Putamen (tissue), 1 donor: ENCODE data around the gene TEX54.
"Not testable (repeated sequence)": the region's sequence is repeated elsewhere in the genome, so short reads cannot be mapped to it uniquely, and the experiment has no call there.

Experiments used
- DNase-seq: peaks from one replicate; pipeline ENCODE4 v3.0.0-alpha.2; 2016; ENCODE audit warnings: low spot score

The TEX54 gene

GRCh38 chr11:62835336-62835735, 2.7 kb upstream of the TEX54 start:
- no peak for DNase-seq

GRCh38 chr11:62831520-62832335, 913 bp downstream of the TEX54 start, which contains the start of gene STX5:
Gene STX5 (minus strand): TSS chr11:62832051. CDS start chr11:62831243, 808 bp downstream.
- peak; percentile 99 for DNase-seq

GRCh38 chr11:62830904-62831519, 1.6 kb downstream of the TEX54 start:
- DNase-seq, result no peak

DNA sequence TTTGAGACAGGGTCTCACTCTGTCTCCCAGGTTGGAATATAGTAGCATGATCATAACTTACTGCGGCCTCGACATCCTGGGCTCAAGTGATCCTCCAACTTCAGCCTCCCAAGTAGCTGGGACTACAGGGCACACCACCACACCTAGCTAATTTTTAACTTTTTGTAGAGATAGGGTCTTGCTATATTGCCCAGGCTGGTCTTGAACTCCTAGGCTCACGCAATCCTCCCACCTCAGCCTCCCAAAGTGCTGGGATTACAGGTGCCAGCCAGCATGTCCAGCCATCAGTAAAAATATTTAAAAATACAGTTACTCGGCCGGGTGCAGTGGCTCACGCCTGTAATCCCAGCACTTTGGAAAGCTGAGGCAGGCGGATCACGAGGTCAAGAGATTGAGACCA, 4.5 kb downstream of the TEX54 start:
- not testable (repeated sequence) for DNase-seq

DNA sequence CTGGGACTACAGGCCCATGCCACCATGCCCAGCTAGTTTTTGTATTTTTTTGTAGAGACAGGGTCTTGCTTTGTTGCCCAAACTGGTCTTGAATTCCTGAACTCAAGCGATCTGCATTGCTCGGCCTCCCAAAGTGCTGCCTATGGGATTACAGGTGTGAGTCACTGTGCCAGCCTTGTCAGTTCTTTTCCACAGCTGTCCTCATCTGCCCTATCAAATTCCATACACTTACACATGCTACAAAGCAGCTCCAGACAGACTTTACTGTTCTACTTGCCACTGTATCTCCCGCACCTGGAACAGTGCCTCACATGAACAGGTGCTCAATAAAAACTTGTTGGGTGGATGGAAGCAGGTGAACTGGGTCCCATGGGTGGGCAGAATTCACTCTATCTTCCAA, 9.0 kb downstream of the TEX54 start:
- no peak for DNase-seq

- DNase-seq, result no peak
Measured at GRCh38 chr11:62817129-62817528, 15.5 kb downstream of the TEX54 start.

GRCh38 chr11:62816557-62816956, 16.1 kb downstream of the TEX54 start:
- DNase-seq, result no peak

GRCh38 chr11:62811659-62812058, 21.0 kb downstream of the TEX54 start:
- DNase-seq, result no peak

- DNase-seq, result no peak
Measured at GRCh38 chr11:62810748-62811147, 21.9 kb downstream of the TEX54 start.

DNA sequence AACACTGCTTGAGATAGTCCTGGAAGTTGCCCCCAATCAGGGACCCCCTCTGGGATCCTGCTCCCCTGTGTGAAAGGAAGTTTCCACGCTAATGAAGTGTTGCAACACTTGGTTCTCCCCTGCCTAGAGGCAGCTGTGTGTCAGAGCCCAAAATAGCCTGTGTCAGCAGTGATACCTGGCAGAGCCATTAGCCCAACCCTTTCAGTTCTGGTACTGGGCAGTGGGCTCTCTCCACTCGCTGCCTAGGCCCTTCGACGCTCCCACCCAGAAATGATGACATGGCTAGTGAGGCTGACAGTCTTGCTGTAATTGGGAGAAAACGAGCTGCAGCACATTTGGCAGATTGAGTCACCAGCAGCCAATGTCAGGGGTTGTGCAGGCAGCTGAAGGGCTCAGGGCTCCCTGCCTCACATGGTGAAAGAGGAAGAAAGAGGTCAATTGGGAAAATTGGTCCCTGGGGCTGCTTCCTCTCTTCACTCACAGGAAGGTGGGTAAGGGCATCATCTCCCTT, 26.0 kb downstream of the TEX54 start:
- no peak for DNase-seq

DNA sequence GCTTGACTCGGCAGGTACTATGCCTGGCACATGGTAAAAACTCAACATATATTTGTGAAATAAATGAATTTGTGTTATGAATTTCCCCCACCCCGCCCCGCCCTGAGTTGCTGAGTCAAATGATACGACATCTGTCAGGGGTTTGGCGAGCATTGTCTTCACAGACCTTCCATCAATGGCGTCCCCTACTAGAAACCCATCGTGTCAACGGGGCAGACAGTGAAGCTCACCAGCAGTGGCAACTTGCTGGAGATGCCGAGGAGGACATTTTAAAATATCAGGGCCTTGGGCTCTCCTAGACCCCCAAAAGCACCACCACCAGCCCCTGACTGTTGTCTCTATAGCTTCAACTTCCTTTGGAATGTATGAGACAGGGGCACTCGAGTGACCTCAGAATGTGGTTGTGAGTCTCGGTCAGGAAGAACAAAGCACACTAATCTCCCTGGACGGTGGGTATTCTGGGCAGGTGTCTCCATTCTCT, 26.6 kb downstream of the TEX54 start:
- DNase-seq, result no peak

DNA sequence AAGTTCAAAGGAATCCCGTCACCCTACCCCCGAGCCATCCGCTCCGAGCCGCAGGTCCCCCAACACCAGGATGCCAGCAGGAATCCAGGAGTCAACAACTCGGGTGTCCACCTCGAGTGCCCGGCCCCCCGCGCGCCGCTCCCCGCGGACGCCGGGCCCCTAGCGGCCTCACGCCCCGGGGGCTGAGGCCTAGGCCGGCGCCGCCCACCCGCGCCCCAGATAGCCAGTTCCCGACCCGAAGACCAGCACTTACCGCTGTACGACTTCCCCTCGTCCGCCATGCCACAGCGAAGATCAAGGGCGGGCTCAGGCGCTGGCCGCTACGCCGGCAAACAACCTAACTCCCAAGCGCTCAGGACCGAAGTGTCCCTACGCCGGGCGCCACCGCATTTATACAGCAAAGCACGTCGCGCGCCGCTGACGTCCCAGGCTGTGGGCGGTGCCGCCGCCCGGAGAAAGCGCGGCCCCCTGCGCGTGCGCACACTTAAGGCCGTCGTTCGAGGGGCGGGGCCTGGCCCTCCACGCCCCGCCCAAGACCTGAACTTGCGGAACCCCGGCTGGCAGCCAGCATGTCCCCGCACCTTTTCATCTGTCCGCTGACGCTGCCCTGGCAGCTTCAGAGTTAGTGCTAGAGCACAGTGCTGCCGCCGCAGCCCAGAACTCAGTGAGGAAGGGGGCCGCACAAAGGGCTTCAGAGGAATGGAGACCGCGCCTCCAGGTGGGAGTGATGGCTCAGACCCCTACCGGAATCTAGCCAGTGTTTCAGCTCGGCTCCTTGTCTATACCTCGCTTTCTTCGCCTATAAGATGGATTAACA, 27.4 kb downstream of the TEX54 start, which contains the start of gene NXF1:
Gene NXF1, minus strand, starts transcription at position 365 of the 817 bp plus-strand sequence. Its CDS starts 84 bp downstream, at position 281.
- peak; percentile 95 for DNase-seq

GRCh38 chr11:62804310-62805075, 28.1 kb downstream of the TEX54 start:
- DNase-seq, result no peak

- no peak for DNase-seq
Measured at GRCh38 chr11:62801071-62801470, 31.6 kb downstream of the TEX54 start.

DNA sequence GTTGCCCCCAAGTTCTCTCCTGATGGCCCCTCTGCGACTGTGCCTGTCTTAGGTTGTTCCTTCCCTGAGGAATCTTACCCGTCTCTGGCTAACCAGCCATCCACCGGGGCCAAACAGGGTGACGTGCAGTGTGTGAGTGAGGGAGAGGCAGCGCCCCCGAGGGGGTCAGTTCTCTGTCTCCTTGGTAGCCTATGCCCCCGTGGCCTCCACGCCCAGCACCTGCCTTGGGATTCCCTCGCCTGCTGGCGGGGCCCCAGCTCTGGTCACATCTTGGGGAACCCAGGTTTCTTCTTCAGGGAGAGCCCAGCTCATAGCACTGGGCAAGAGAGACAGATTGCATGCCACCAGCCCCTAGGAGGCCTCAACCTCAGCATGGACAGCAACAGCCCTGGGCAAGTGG, 33.2 kb downstream of the TEX54 start:
- DNase-seq, result no peak

GRCh38 chr11:62796281-62796680, 36.4 kb downstream of the TEX54 start:
- no peak for DNase-seq

DNA sequence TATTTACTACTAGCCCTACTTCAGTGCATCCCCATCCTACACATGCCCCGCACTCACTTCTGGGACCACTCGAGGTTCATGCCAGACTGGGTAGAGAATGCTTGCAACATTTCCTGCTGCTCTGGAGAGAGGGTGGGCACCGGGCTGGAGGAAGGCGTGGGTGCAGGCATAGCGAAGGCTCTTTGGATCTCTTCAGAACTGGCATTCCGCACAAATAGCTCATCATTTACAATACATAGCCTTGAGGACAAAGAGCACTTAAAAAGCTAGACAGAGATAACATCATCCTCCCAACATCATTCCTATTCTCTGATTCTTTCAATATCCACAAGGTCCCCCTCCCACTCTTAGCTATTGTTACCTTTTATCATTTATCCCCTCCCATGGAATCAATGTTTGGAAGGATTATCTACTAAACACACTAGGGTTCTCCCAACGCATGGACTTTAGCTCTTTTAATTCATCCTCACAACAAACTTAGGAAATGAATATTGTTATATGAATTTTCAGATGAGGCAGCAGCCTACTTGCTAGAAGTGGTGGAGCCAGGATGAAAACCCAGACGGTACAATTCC, 38.4 kb downstream of the TEX54 start:
- DNase-seq, result no peak

DNA sequence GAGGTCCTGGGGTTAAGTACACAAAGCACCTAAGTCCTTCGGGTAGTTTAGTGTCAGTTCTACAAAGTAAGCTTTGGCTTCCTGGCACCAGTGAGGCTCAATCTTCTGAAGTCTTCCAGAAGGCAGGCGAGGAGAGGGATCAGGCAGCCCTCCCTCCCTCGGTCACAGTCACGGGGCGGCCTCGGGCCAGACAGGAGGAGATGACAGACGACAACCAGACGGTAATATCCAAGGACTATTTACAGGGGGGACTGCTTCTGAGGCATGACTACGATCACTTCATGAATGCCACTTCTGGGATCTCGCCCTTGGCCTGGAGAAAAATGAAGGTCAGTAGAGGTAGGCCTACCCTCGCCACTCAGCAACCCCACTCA, 40.5 kb downstream of the TEX54 start:
- no peak for DNase-seq

GRCh38 chr11:62791501-62792201, 41.0 kb downstream of the TEX54 start, which contains the start of gene TMEM223:
Gene TMEM223 (minus strand): TSS chr11:62792006. CDS start chr11:62791994, 12 bp downstream.
- peak; percentile 89 for DNase-seq

- DNase-seq, result no peak
Measured at GRCh38 chr11:62789576-62789975, 43.1 kb downstream of the TEX54 start.
